ENCODE results near the gene ITPR3. TPM values are rescaled to one million over a fixed set of nuclear protein-coding genes. Genes with fewer than 3 reads are reported as not detected.
"Not testable (repeated sequence)": the region's sequence is repeated elsewhere in the genome, so short reads cannot be mapped to it uniquely, and the experiment has no call there.

ITPR3 gene
- total RNA-seq, 1 donor from 2014 or later: 0.78 TPM

- no peak for DNase-seq
Measured at GRCh38 chr6:33591424-33592032, 29.6 kb upstream of the ITPR3 start.

GRCh38 chr6:33592280-33592594 lies 28.9 kb upstream of the ITPR3 start:
- DNase-seq: no peak

GRCh38 chr6:33592595-33593413 lies 28.3 kb upstream of the ITPR3 start:
- no peak for DNase-seq

GRCh38 chr6:33593414-33593727 lies 27.8 kb upstream of the ITPR3 start:
- no peak for DNase-seq

GRCh38 chr6:33595001-33595846 lies 25.9 kb upstream of the ITPR3 start:
- DNase-seq: no peak

GRCh38 chr6:33596894-33597293 lies 24.2 kb upstream of the ITPR3 start:
- not testable (repeated sequence) for DNase-seq

GRCh38 chr6:33597551-33598322 lies 23.4 kb upstream of the ITPR3 start:
- DNase-seq: no peak

GRCh38 chr6:33599413-33599938 lies 21.6 kb upstream of the ITPR3 start:
- DNase-seq: no peak

- no peak for DNase-seq
Measured at GRCh38 chr6:33600761-33601160, 20.4 kb upstream of the ITPR3 start.

- no peak for DNase-seq
Measured at GRCh38 chr6:33602180-33602579, 18.9 kb upstream of the ITPR3 start.

GRCh38 chr6:33604941-33605854 lies 15.9 kb upstream of the ITPR3 start:
- DNase-seq: no peak

- no peak for DNase-seq
Measured at GRCh38 chr6:33606642-33607041, 14.5 kb upstream of the ITPR3 start.

- DNase-seq: no peak
Measured at GRCh38 chr6:33607126-33607783, 13.9 kb upstream of the ITPR3 start.

- no peak for DNase-seq
Measured at GRCh38 chr6:33607784-33608161, 13.3 kb upstream of the ITPR3 start.

- no peak for DNase-seq
Measured at GRCh38 chr6:33609019-33609418, 12.1 kb upstream of the ITPR3 start.

GRCh38 chr6:33609528-33609927 lies 11.6 kb upstream of the ITPR3 start:
- DNase-seq: no peak

- DNase-seq: no peak
Measured at GRCh38 chr6:33610067-33610466, 11.1 kb upstream of the ITPR3 start.

GRCh38 chr6:33610779-33611732 lies 10.1 kb upstream of the ITPR3 start:
- peak; percentile 35 for DNase-seq

- DNase-seq: no peak
Measured at GRCh38 chr6:33613146-33613794, 7.9 kb upstream of the ITPR3 start.
